ENCODE measurements around the gene TEX44.

TEX44 gene

GRCh38 chr2:231627384-231628120, 34.9 kb downstream of the TEX44 start:
- Histone ChIP-seq H3K36me3 (ENCODE audit: insufficient read depth, low read length) (no peaks in the 10 kb centered on the region; the same call in 1 of the 2 replicates), H4K20me1 (ENCODE audit: insufficient read depth, low read length) (no peaks in the 10 kb centered on the region), H2AFZ (ENCODE audit: low read length) (no peak overlapping the region), H3K4me2 (ENCODE audit: low read length) (no peak overlapping the region), H3K9me2 (ENCODE audit: low read depth, low read length) (no peaks in the 10 kb centered on the region), H3K9me3 (ENCODE audit: low read length) (no peaks in the 10 kb centered on the region), H3K4me3 (ENCODE audit: low read depth, low read length, poor library complexity, severe bottlenecking) (no peak overlapping the region), H3K27ac (ENCODE audit: low read depth, low read length, poor library complexity, severe bottlenecking) (no peak overlapping the region), H3K79me2 (ENCODE audit: insufficient read depth, low read length) (no peaks in the 10 kb centered on the region), H3K9ac (ENCODE audit: low read length) (no peak overlapping the region), H3F3A (ENCODE audit: insufficient read depth, low read length) (no peaks in the 10 kb centered on the region), H3K4me1 (ENCODE audit: insufficient read depth, low read length, severe bottlenecking) (peaks cover 10% of the 10 kb centered on the region), H3K27me3 (ENCODE audit: insufficient read depth, low read length) (no peaks in the 10 kb centered on the region; the same call in 1 of the 2 replicates)
- TF ChIP-seq CTCF (IDR thresholded peaks at IDR 0.05; ENCODE audit: low read length) (no peak), EZH2 (IDR thresholded peaks at IDR 0.05; ENCODE audit: borderline replicate concordance, low read length) (no peak)

GRCh38 chr2:231632559-231633142, 40.0 kb downstream of the TEX44 start:
- H3K79me2 ChIP-seq (ENCODE audit: insufficient read depth, low read length), result no peaks in the 10 kb centered on the region
- H3F3A ChIP-seq (ENCODE audit: insufficient read depth, low read length), result no peaks in the 10 kb centered on the region
- H3K4me2 ChIP-seq (ENCODE audit: low read length), result no peak overlapping the region
- H3K9me2 ChIP-seq (ENCODE audit: low read depth, low read length), result no peaks in the 10 kb centered on the region
- H2AFZ ChIP-seq (ENCODE audit: low read length), result no peak overlapping the region
- H3K4me1 ChIP-seq (ENCODE audit: insufficient read depth, low read length, severe bottlenecking), result peaks cover 6% of the 10 kb centered on the region
- H3K27ac ChIP-seq (ENCODE audit: low read depth, low read length, poor library complexity, severe bottlenecking), result no peak overlapping the region
- H3K36me3 ChIP-seq (ENCODE audit: insufficient read depth, low read length), result no peaks in the 10 kb centered on the region
- no peaks in the 10 kb centered on the region for H4K20me1 ChIP-seq (ENCODE audit: insufficient read depth, low read length)
- no peaks in the 10 kb centered on the region for H3K27me3 ChIP-seq (ENCODE audit: insufficient read depth, low read length)
- no peak overlapping the region for H3K9ac ChIP-seq (ENCODE audit: low read length)
- no peak overlapping the region for H3K4me3 ChIP-seq (ENCODE audit: low read depth, low read length, poor library complexity, severe bottlenecking)
- no peak for TF ChIP-seq EZH2 (IDR thresholded peaks at IDR 0.05; ENCODE audit: borderline replicate concordance, low read length)
- no peak for TF ChIP-seq CTCF (IDR thresholded peaks at IDR 0.05; ENCODE audit: low read length)
- no peaks in the 10 kb centered on the region for H3K9me3 ChIP-seq (ENCODE audit: low read length)

GRCh38 chr2:231633241-231633976, 40.7 kb downstream of the TEX44 start:
- H3K9ac ChIP-seq (ENCODE audit: low read length), result no peak overlapping the region
- H3K4me3 ChIP-seq (ENCODE audit: low read depth, low read length, poor library complexity, severe bottlenecking), result no peak overlapping the region
- H3K9me2 ChIP-seq (ENCODE audit: low read depth, low read length), result no peaks in the 10 kb centered on the region
- H3K4me1 ChIP-seq (ENCODE audit: insufficient read depth, low read length, severe bottlenecking), result no peaks in the 10 kb centered on the region
- H3K27me3 ChIP-seq (ENCODE audit: insufficient read depth, low read length), result no peaks in the 10 kb centered on the region
- no peaks in the 10 kb centered on the region for H4K20me1 ChIP-seq (ENCODE audit: insufficient read depth, low read length)
- H3F3A ChIP-seq (ENCODE audit: insufficient read depth, low read length), result no peaks in the 10 kb centered on the region
- H3K36me3 ChIP-seq (ENCODE audit: insufficient read depth, low read length), result no peaks in the 10 kb centered on the region
- no peak overlapping the region for H3K27ac ChIP-seq (ENCODE audit: low read depth, low read length, poor library complexity, severe bottlenecking)
- no peak overlapping the region for H3K4me2 ChIP-seq (ENCODE audit: low read length)
- no peak for TF ChIP-seq EZH2 (IDR thresholded peaks at IDR 0.05; ENCODE audit: borderline replicate concordance, low read length)
- TF ChIP-seq CTCF (IDR thresholded peaks at IDR 0.05; ENCODE audit: low read length), result no peak
- H3K9me3 ChIP-seq (ENCODE audit: low read length), result no peaks in the 10 kb centered on the region
- H3K79me2 ChIP-seq (ENCODE audit: insufficient read depth, low read length), result no peaks in the 10 kb centered on the region
- no peak overlapping the region for H2AFZ ChIP-seq (ENCODE audit: low read length)
